Measurements from ENCODE around the gene MYL10. TPM values are rescaled to one million over a fixed set of nuclear protein-coding genes. Genes with fewer than 3 reads are reported as not detected.

Gene MYL10
- polyA plus RNA-seq, 1 donor from 2014 or later = not detected

GRCh38 chr7:101624246-101625001 lies 4.7 kb downstream of the MYL10 start:
- TF ChIP-seq POLR2AphosphoS5 (IDR thresholded peaks at IDR 0.05) = no peak
- no peak for TF ChIP-seq EZH2 (IDR thresholded peaks at IDR 0.05; ENCODE audit: borderline replicate concordance, insufficient read depth, low read length, poor library complexity, severe bottlenecking)
- TF ChIP-seq, protein P1, sequence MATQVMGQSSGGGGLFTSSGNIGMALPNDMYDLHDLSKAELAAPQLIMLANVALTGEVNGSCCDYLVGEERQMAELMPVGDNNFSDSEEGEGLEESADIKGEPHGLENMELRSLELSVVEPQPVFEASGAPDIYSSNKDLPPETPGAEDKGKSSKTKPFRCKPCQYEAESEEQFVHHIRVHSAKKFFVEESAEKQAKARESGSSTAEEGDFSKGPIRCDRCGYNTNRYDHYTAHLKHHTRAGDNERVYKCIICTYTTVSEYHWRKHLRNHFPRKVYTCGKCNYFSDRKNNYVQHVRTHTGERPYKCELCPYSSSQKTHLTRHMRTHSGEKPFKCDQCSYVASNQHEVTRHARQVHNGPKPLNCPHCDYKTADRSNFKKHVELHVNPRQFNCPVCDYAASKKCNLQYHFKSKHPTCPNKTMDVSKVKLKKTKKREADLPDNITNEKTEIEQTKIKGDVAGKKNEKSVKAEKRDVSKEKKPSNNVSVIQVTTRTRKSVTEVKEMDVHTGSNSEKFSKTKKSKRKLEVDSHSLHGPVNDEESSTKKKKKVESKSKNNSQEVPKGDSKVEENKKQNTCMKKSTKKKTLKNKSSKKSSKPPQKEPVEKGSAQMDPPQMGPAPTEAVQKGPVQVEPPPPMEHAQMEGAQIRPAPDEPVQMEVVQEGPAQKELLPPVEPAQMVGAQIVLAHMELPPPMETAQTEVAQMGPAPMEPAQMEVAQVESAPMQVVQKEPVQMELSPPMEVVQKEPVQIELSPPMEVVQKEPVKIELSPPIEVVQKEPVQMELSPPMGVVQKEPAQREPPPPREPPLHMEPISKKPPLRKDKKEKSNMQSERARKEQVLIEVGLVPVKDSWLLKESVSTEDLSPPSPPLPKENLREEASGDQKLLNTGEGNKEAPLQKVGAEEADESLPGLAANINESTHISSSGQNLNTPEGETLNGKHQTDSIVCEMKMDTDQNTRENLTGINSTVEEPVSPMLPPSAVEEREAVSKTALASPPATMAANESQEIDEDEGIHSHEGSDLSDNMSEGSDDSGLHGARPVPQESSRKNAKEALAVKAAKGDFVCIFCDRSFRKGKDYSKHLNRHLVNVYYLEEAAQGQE (IDR thresholded peaks at IDR 0.05; ENCODE audit: borderline replicate concordance) = no peak
- TF ChIP-seq MXI1 (conservative IDR thresholded peaks at IDR 0.05; ENCODE audit: poor library complexity, severe bottlenecking) = no peak
- TF ChIP-seq EP300 (conservative IDR thresholded peaks at IDR 0.05; ENCODE audit: poor library complexity, severe bottlenecking) = no peak
- no peak for TF ChIP-seq SMC3 (conservative IDR thresholded peaks at IDR 0.05; ENCODE audit: poor library complexity)
- no peak for TF ChIP-seq TAF1 (IDR thresholded peaks at IDR 0.05; ENCODE audit: low read depth)
- Histone ChIP-seq H3K27me3 (ENCODE audit: insufficient read depth, low read depth, low read length) (no peaks in the 10 kb centered on the region), H3K9me2 (ENCODE audit: insufficient read depth, low read length) (no peaks in the 10 kb centered on the region), H3K27ac (ENCODE audit: low read length) (no peak overlapping the region), H2AFZ (ENCODE audit: low read depth, low read length) (no peak overlapping the region), H3K4me3 (ENCODE audit: low read length) (no peak overlapping the region), H3K79me2 (replicated peaks; ENCODE audit: insufficient read depth, low read length) (no peaks in the 10 kb centered on the region), H3K4me2 (ENCODE audit: low read length) (no peak overlapping the region), H3K36me3 (ENCODE audit: insufficient read depth, low read length) (no peaks in the 10 kb centered on the region), H3K9me3 (ENCODE audit: low read length) (no peaks in the 10 kb centered on the region), H3F3A (ENCODE audit: insufficient read depth, low read length, poor library complexity, severe bottlenecking) (no peaks in the 10 kb centered on the region), H3K9ac (ENCODE audit: low read length) (no peak overlapping the region), H4K20me1 (ENCODE audit: insufficient read depth) (no peaks in the 10 kb centered on the region)

DNA sequence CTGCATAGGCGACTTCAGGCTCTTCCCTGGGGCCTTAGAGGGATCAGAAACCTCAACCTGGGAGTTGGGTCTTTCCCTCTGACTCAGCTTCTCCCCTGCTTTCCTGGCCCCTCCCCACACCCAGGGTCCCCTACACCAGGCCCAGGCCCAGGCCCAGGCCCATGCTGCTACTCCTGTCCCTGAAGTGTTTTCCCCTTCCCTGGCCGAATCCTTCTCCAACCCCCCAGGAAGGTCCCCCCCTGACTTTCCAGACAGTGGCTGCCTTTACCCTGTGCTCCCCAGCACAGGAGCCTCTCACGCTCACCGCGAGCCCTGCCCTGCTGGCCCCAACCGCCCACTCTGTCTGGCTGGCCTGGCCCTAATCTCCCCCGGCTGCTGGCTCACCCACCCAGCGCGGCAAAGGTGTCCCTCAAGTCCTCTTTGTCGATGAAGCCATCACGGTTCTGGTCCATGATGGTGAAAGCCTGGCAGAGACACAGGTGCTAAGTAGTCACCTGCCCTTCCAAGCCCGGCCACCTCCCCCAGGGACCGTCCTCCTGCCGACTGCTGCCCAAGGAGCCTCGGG lies 6.4 kb downstream of the MYL10 start:
- Histone ChIP-seq H4K20me1 (ENCODE audit: insufficient read depth) (no peaks in the 10 kb centered on the region), H2AFZ (ENCODE audit: low read depth, low read length) (no peak overlapping the region), H3K4me3 (ENCODE audit: low read length) (no peak overlapping the region), H3K4me2 (ENCODE audit: low read length) (no peak overlapping the region), H3K79me2 (replicated peaks; ENCODE audit: insufficient read depth, low read length) (no peaks in the 10 kb centered on the region), H3K36me3 (ENCODE audit: insufficient read depth, low read length) (no peaks in the 10 kb centered on the region), H3K9me2 (ENCODE audit: insufficient read depth, low read length) (no peaks in the 10 kb centered on the region), H3K27ac (ENCODE audit: low read length) (no peak overlapping the region), H3K9ac (ENCODE audit: low read length) (no peak overlapping the region), H3F3A (ENCODE audit: insufficient read depth, low read length, poor library complexity, severe bottlenecking) (no peaks in the 10 kb centered on the region), H3K27me3 (ENCODE audit: insufficient read depth, low read depth, low read length) (no peaks in the 10 kb centered on the region), H3K9me3 (ENCODE audit: low read length) (no peaks in the 10 kb centered on the region)
- no peak for TF ChIP-seq POLR2AphosphoS5 (IDR thresholded peaks at IDR 0.05)
- TF ChIP-seq TAF1 (IDR thresholded peaks at IDR 0.05; ENCODE audit: low read depth) = no peak
- TF ChIP-seq, protein P1 (IDR thresholded peaks at IDR 0.05; ENCODE audit: borderline replicate concordance) = no peak
- TF ChIP-seq RAD21 (conservative IDR thresholded peaks at IDR 0.05) = no peak
- TF ChIP-seq EZH2 (IDR thresholded peaks at IDR 0.05; ENCODE audit: borderline replicate concordance, insufficient read depth, low read length, poor library complexity, severe bottlenecking) = no peak
- TF ChIP-seq EP300 (conservative IDR thresholded peaks at IDR 0.05; ENCODE audit: poor library complexity, severe bottlenecking) = no peak
- TF ChIP-seq, protein P2, sequence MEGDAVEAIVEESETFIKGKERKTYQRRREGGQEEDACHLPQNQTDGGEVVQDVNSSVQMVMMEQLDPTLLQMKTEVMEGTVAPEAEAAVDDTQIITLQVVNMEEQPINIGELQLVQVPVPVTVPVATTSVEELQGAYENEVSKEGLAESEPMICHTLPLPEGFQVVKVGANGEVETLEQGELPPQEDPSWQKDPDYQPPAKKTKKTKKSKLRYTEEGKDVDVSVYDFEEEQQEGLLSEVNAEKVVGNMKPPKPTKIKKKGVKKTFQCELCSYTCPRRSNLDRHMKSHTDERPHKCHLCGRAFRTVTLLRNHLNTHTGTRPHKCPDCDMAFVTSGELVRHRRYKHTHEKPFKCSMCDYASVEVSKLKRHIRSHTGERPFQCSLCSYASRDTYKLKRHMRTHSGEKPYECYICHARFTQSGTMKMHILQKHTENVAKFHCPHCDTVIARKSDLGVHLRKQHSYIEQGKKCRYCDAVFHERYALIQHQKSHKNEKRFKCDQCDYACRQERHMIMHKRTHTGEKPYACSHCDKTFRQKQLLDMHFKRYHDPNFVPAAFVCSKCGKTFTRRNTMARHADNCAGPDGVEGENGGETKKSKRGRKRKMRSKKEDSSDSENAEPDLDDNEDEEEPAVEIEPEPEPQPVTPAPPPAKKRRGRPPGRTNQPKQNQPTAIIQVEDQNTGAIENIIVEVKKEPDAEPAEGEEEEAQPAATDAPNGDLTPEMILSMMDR (IDR thresholded peaks at IDR 0.05; ENCODE audit: poor library complexity, severe bottlenecking) = no peak
- TF ChIP-seq SMC3 (conservative IDR thresholded peaks at IDR 0.05; ENCODE audit: poor library complexity) = no peak
- TF ChIP-seq MXI1 (conservative IDR thresholded peaks at IDR 0.05; ENCODE audit: poor library complexity, severe bottlenecking) = no peak

All from neural cell (in vitro differentiated cells).